ENCODE data around the gene RAP1B. TPM values are rescaled to one million over a fixed set of nuclear protein-coding genes. Genes with fewer than 3 reads are reported as not detected.

Gene RAP1B
- total RNA-seq, 1 donor from 2014 or later, result 253 TPM

GRCh38 chr12:68611094-68611805 is 551 bp downstream of the RAP1B start:
- intact Hi-C loops (cut with micrococcal nuclease), result loop anchor here (2.0 to 10.0 kb wide), 12 partner anchors 46 to 1339 kb away; partner anchors contain the start of genes CPM, DYRK2, IFNG and RAB3IP

- intact Hi-C loops (cut with micrococcal nuclease), result loop anchor here (1.0 to 10.0 kb wide), 14 partner anchors 17 to 1339 kb away; partner anchors contain the start of genes CPM, DYRK2, IFNG and NUP107
Observed at GRCh38 chr12:68611806-68612160, 1.1 kb downstream of the RAP1B start.

GRCh38 chr12:68612202-68612601 is 1.5 kb downstream of the RAP1B start:
- intact Hi-C loops (cut with micrococcal nuclease), result loop anchor here (1.0 to 10.0 kb wide), 10 partner anchors 17 to 1340 kb away; partner anchors contain the start of genes CPM, DYRK2, NUP107 and RAB3IP

GRCh38 chr12:68612697-68613096 is 2.0 kb downstream of the RAP1B start:
- intact Hi-C loops (cut with micrococcal nuclease), result loop anchor here (1.0 to 10.0 kb wide), 10 partner anchors 16 to 1340 kb away; partner anchors contain the start of genes CPM, DYRK2, NUP107 and RAB3IP

GRCh38 chr12:68613209-68613904 is 2.7 kb downstream of the RAP1B start:
- intact Hi-C loops (cut with micrococcal nuclease), result loop anchor here (2.0 to 10.0 kb wide), 9 partner anchors 15 to 1341 kb away; partner anchors contain the start of genes CPM, DYRK2, RAB3IP and YEATS4

GRCh38 chr12:68614105-68614679 is 3.5 kb downstream of the RAP1B start:
- intact Hi-C loops (cut with micrococcal nuclease), result loop anchor here (5.0 to 10.0 kb wide), 8 partner anchors 117 to 1342 kb away; partner anchors contain the start of genes CPM, DYRK2, RAB3IP and YEATS4

GRCh38 chr12:68614769-68615168 is 4.1 kb downstream of the RAP1B start:
- intact Hi-C loops (cut with micrococcal nuclease), result loop anchor here (5.0 to 10.0 kb wide), 8 partner anchors 117 to 1342 kb away; partner anchors contain the start of genes CPM, DYRK2, RAB3IP and YEATS4

GRCh38 chr12:68617160-68617926 is 6.6 kb downstream of the RAP1B start:
- intact Hi-C loops (cut with micrococcal nuclease), result loop anchor here (10.0 kb wide), 2 partner anchors 317 to 737 kb away; partner anchors contain the start of genes CPM and YEATS4

- intact Hi-C loops (cut with micrococcal nuclease), result loop anchor here (10.0 kb wide), 2 partner anchors 315 to 735 kb away; partner anchors contain the start of genes CPM and YEATS4
Observed at GRCh38 chr12:68619541-68619940, 8.8 kb downstream of the RAP1B start.

- intact Hi-C loops (cut with micrococcal nuclease), result loop anchor here (2.0 kb wide), 1 partner anchor 20 kb away; no protein-coding TSS in a partner anchor
Observed at GRCh38 chr12:68620519-68621471, 10.1 kb downstream of the RAP1B start.

- intact Hi-C loops (cut with micrococcal nuclease), result loop anchor here (2.0 kb wide), 1 partner anchor 19 kb away; no protein-coding TSS in a partner anchor
Observed at GRCh38 chr12:68621472-68622081, 10.9 kb downstream of the RAP1B start.

- intact Hi-C loops (cut with micrococcal nuclease), result no loop called here
Observed at GRCh38 chr12:68622250-68622649, 11.6 kb downstream of the RAP1B start.

- intact Hi-C loops (cut with micrococcal nuclease), result no loop called here
Observed at GRCh38 chr12:68623059-68623458, 12.4 kb downstream of the RAP1B start.

GRCh38 chr12:68623984-68624383 is 13.3 kb downstream of the RAP1B start:
- intact Hi-C loops (cut with micrococcal nuclease), result no loop called here

- intact Hi-C loops (cut with micrococcal nuclease), result no loop called here
Observed at GRCh38 chr12:68624933-68625332, 14.2 kb downstream of the RAP1B start.

- intact Hi-C loops (cut with micrococcal nuclease), result loop anchor here (2.0 kb wide), 1 partner anchor 15 kb away; no protein-coding TSS in a partner anchor
Observed at GRCh38 chr12:68627673-68628319, 17.1 kb downstream of the RAP1B start.

GRCh38 chr12:68628698-68629097 is 18.0 kb downstream of the RAP1B start:
- intact Hi-C loops (cut with micrococcal nuclease), result loop anchor here (2.0 kb wide), 1 partner anchor 16 kb away; no protein-coding TSS in a partner anchor

GRCh38 chr12:68630050-68630449 is 19.4 kb downstream of the RAP1B start:
- intact Hi-C loops (cut with micrococcal nuclease), result no loop called here

Data from T-helper 1 cell treated with Interleukin-12 subunit alpha and Interleukin-12 subunit beta and Interleukin-4 antibody, amounts not matched to agents 30 ng/mL and 1 ng/mL, for 36 hours (primary cell).